ENCODE results near the gene DPP6.

The DPP6 gene

DNA sequence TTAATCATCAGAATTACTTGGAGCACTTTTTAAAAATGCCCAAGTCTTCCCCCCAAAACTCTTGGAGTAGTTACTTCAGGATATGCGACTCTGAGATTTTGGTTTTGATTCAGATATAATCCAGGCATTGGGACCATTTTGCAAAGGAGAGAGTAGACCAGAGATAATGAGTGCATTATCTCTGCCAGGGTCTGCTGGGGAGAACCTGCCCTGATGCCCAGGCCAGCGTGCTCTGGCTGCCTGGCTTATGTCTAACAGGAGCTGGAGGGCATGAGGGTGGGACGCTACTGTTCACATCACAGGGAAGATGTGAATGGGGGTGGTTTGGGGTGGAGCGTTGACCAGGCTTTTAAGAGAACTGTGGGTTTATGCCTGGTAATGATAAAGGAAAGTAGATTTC is 336.2 kb downstream of the DPP6 start:
- H3K4me1 ChIP-seq (ENCODE audit: insufficient read depth, low read length, poor library complexity, severe bottlenecking) = no peaks in the 10 kb centered on the region
- H2AFZ ChIP-seq (ENCODE audit: low read length) = no peak overlapping the region
- H3K9me3 ChIP-seq (ENCODE audit: insufficient read depth, low read depth, low read length) = peaks cover 3% of the 10 kb centered on the region; the same call in 1 of the 2 replicates
- no peak for TF ChIP-seq EZH2phosphoT487 (IDR thresholded peaks at IDR 0.05; ENCODE audit: borderline replicate concordance)
- TF ChIP-seq, protein P1, sequence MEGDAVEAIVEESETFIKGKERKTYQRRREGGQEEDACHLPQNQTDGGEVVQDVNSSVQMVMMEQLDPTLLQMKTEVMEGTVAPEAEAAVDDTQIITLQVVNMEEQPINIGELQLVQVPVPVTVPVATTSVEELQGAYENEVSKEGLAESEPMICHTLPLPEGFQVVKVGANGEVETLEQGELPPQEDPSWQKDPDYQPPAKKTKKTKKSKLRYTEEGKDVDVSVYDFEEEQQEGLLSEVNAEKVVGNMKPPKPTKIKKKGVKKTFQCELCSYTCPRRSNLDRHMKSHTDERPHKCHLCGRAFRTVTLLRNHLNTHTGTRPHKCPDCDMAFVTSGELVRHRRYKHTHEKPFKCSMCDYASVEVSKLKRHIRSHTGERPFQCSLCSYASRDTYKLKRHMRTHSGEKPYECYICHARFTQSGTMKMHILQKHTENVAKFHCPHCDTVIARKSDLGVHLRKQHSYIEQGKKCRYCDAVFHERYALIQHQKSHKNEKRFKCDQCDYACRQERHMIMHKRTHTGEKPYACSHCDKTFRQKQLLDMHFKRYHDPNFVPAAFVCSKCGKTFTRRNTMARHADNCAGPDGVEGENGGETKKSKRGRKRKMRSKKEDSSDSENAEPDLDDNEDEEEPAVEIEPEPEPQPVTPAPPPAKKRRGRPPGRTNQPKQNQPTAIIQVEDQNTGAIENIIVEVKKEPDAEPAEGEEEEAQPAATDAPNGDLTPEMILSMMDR (conservative IDR thresholded peaks at IDR 0.05; ENCODE audit: low read length) = no peak
- H3K9ac ChIP-seq (ENCODE audit: low read depth, low read length, poor library complexity, severe bottlenecking) = no peak overlapping the region
- H3K36me3 ChIP-seq (ENCODE audit: insufficient read depth, low read length) = no peaks in the 10 kb centered on the region
- H3K4me3 ChIP-seq (ENCODE audit: low read length, poor library complexity, severe bottlenecking) = no peak overlapping the region
- H3K4me2 ChIP-seq (ENCODE audit: low read depth, low read length, poor library complexity, severe bottlenecking) = no peak overlapping the region
- H3F3A ChIP-seq (ENCODE audit: low read depth) = no peaks in the 10 kb centered on the region
- no peaks in the 10 kb centered on the region for H4K20me1 ChIP-seq (ENCODE audit: insufficient read depth, low read length, poor library complexity, severe bottlenecking)
- no peaks in the 10 kb centered on the region for H3K27me3 ChIP-seq (ENCODE audit: insufficient read depth, low read length, poor library complexity, severe bottlenecking)
- no peaks in the 10 kb centered on the region for H3K79me2 ChIP-seq (ENCODE audit: insufficient read depth, low read length)
- H3K9me2 ChIP-seq (replicated peaks; ENCODE audit: low read depth, low read length) = no peaks in the 10 kb centered on the region

DNA sequence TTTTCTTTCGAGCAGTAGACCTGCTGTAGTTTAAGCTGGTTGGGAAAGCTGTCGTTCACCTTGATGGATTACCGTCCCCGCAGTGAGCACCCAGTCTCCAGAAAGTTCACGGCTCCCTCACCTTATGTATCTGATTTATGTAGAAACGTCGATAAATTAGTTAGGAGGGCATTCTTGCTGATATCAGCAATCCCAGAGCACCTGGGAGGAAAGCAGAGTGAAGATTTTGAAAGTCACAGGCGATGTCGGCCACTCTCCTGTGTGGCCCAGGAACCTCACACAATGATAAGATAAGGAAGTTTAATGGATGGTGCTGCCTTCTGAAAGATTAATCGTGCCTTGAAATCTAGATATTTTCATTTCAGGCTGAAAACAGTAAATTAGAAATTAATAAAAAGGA is 336.8 kb downstream of the DPP6 start:
- no peaks in the 10 kb centered on the region for H3K27me3 ChIP-seq (ENCODE audit: insufficient read depth, low read length, poor library complexity, severe bottlenecking)
- H3K79me2 ChIP-seq (ENCODE audit: insufficient read depth, low read length) = no peaks in the 10 kb centered on the region
- H3K4me1 ChIP-seq (ENCODE audit: insufficient read depth, low read length, poor library complexity, severe bottlenecking) = no peaks in the 10 kb centered on the region
- peaks cover 2% of the 10 kb centered on the region; the same call in 1 of the 2 replicates for H3K9me3 ChIP-seq (ENCODE audit: insufficient read depth, low read depth, low read length)
- H3K4me3 ChIP-seq (ENCODE audit: low read length, poor library complexity, severe bottlenecking) = no peak overlapping the region
- H3K9me2 ChIP-seq (replicated peaks; ENCODE audit: low read depth, low read length) = no peaks in the 10 kb centered on the region
- no peak overlapping the region for H3K9ac ChIP-seq (ENCODE audit: low read depth, low read length, poor library complexity, severe bottlenecking)
- H3K4me2 ChIP-seq (ENCODE audit: low read depth, low read length, poor library complexity, severe bottlenecking) = no peak overlapping the region
- H3F3A ChIP-seq (ENCODE audit: low read depth) = no peaks in the 10 kb centered on the region
- TF ChIP-seq, protein P1 (conservative IDR thresholded peaks at IDR 0.05; ENCODE audit: low read length) = no peak
- no peak for TF ChIP-seq EZH2phosphoT487 (IDR thresholded peaks at IDR 0.05; ENCODE audit: borderline replicate concordance)
- no peaks in the 10 kb centered on the region for H3K36me3 ChIP-seq (ENCODE audit: insufficient read depth, low read length)
- H2AFZ ChIP-seq (ENCODE audit: low read length) = no peak overlapping the region
- no peaks in the 10 kb centered on the region for H4K20me1 ChIP-seq (ENCODE audit: insufficient read depth, low read length, poor library complexity, severe bottlenecking)

DNA sequence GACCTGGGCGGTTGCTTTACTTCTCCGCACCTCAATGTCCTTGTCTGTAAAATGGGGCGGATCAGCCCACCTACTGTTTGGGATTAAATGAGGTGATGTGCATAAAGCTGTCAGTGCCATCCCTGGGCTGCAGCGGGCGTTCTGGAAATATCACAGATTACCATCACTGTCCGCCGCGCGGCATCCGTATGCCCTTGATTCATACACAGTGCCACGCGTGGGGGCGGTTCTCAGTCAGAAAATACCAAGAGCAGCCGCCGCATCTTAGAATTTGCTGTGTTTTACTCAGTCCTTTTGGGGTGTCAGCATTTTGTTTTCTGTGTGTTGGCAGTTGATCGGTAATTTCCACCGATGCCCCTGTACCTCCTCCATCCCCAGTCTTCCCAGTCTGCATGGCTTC is 338.8 kb downstream of the DPP6 start:
- H2AFZ ChIP-seq (ENCODE audit: low read length) = no peak overlapping the region
- H3K4me3 ChIP-seq (ENCODE audit: low read length, poor library complexity, severe bottlenecking) = no peak overlapping the region
- no peaks in the 10 kb centered on the region for H4K20me1 ChIP-seq (ENCODE audit: insufficient read depth, low read length, poor library complexity, severe bottlenecking)
- H3K27me3 ChIP-seq (ENCODE audit: insufficient read depth, low read length, poor library complexity, severe bottlenecking) = no peaks in the 10 kb centered on the region
- no peaks in the 10 kb centered on the region; the same call in 1 of the 2 replicates for H3K36me3 ChIP-seq (ENCODE audit: insufficient read depth, low read length)
- H3K9ac ChIP-seq (ENCODE audit: low read depth, low read length, poor library complexity, severe bottlenecking) = no peak overlapping the region
- H3K9me3 ChIP-seq (ENCODE audit: insufficient read depth, low read depth, low read length) = no peaks in the 10 kb centered on the region; the same call in 1 of the 2 replicates
- H3K79me2 ChIP-seq (ENCODE audit: insufficient read depth, low read length) = no peaks in the 10 kb centered on the region
- TF ChIP-seq, protein P1 (conservative IDR thresholded peaks at IDR 0.05; ENCODE audit: low read length) = no peak
- no peak for TF ChIP-seq EZH2phosphoT487 (IDR thresholded peaks at IDR 0.05; ENCODE audit: borderline replicate concordance)
- no peak overlapping the region for H3K4me2 ChIP-seq (ENCODE audit: low read depth, low read length, poor library complexity, severe bottlenecking)
- no peaks in the 10 kb centered on the region for H3K4me1 ChIP-seq (ENCODE audit: insufficient read depth, low read length, poor library complexity, severe bottlenecking)
- H3K9me2 ChIP-seq (replicated peaks; ENCODE audit: low read depth, low read length) = no peaks in the 10 kb centered on the region
- H3F3A ChIP-seq (ENCODE audit: low read depth) = no peaks in the 10 kb centered on the region

Measured in Loucy (cell line).